Stimulated activated naive CD4-positive, alpha-beta T cell (primary cell): Measurements from ENCODE around the gene REEP6.
"Not testable (repeated sequence)": the region's sequence is repeated elsewhere in the genome, so short reads cannot be mapped to it uniquely, and the experiment has no call there.

ENCODE experiments used
- DNase-seq, 6 experiments: peaks; one replicate each; lab custom pipeline; 2025; lab: John Stamatoyannopoulos, UW

REEP6 gene

GRCh38 chr19:1472231-1473084, 18.5 kb upstream of the REEP6 start:
- no peak for DNase-seq

GRCh38 chr19:1473085-1473851, 17.7 kb upstream of the REEP6 start:
- no peak for DNase-seq

- DNase-seq = no peak
These were observed 16.8 kb upstream of the REEP6 start for GRCh38 chr19:1474011-1474764.

- no peak for DNase-seq
These were observed 16.1 kb upstream of the REEP6 start for GRCh38 chr19:1474765-1475351.

GRCh38 chr19:1475751-1476437, 15.1 kb upstream of the REEP6 start:
- DNase-seq = no peak

GRCh38 chr19:1477056-1477455, 13.9 kb upstream of the REEP6 start:
- not testable (repeated sequence) for DNase-seq

- peak; percentile 77 to 87 (median 82) for DNase-seq
These were observed 11.9 kb upstream of the REEP6 start, which contains the start of gene C19orf25 for GRCh38 chr19:1478934-1479707. C19orf25 (minus strand) TSS chr19:1479215; CDS start chr19:1478903, 312 bp downstream.

GRCh38 chr19:1481224-1481892, 9.6 kb upstream of the REEP6 start:
- no peak for DNase-seq

- no peak for DNase-seq
These were observed 9.1 kb upstream of the REEP6 start for GRCh38 chr19:1481893-1482360.

- no peak for DNase-seq
These were observed 8.4 kb upstream of the REEP6 start for GRCh38 chr19:1482361-1483130.

- DNase-seq = no peak
These were observed 7.6 kb upstream of the REEP6 start for GRCh38 chr19:1483131-1483978.

- no peak for DNase-seq
These were observed 7.0 kb upstream of the REEP6 start for GRCh38 chr19:1483979-1484428.

GRCh38 chr19:1486720-1487575, 4.0 kb upstream of the REEP6 start:
- no peak for DNase-seq

GRCh38 chr19:1487576-1488281, 3.3 kb upstream of the REEP6 start:
- DNase-seq = no peak

GRCh38 chr19:1488282-1488601, 2.7 kb upstream of the REEP6 start:
- no peak for DNase-seq

- peak in 1 of 6 experiments; percentile 28 for DNase-seq
These were observed 1.3 kb upstream of the REEP6 start for GRCh38 chr19:1489463-1490310.
